LoVo (cell line): ENCODE results near the gene FGF19.

Experiments
- DNase-seq: peaks from one replicate; pipeline ENCODE4 v3.0.0-alpha.2; 2016; ENCODE audit warnings: low spot score

Gene FGF19

GRCh38 chr11:69695995-69696394, 7.8 kb downstream of the FGF19 start:
- peak; percentile 16 for DNase-seq

DNA sequence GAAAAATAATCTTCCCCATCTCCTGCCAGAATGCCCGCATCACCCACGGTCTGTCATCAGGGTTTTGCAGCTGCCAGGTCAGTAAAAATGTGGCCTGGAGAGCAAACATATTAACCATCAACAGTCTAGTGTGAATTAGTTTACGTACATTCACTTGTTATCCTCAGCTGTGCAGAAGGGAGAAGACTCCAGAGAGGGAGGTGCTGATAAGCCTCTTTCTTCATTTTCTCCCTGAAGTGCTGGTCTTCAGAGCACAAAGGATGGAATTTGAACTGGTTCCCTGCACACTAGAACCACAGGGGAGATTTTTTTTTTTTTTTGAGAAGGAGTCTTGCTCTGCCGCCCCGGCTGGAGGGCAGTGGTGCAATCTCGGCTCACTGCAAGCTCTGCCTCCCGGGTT, 8.2 kb downstream of the FGF19 start:
- DNase-seq, result no peak

- no peak for DNase-seq
These were observed 9.0 kb downstream of the FGF19 start for GRCh38 chr11:69694781-69695180.

GRCh38 chr11:69692422-69692821, 11.4 kb downstream of the FGF19 start:
- DNase-seq, result no peak

DNA sequence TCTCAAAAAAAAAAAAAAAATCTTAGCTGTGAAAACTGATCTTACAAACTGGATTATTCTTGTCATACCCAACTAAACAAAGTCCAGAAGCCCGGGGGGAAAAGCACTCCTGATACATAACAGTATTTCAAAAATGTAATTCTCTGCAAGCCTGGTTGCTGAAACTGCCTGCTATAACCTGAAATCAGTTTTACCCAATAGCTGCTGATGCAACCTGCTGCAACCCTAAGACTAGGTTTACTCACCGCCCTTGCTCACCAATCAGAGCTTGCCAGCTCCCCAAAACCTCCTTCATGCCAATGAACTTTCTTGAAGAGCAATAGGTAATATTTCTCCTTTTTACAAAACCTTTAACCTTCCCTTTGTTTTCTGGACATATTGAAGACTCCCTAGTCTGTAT, 12.4 kb downstream of the FGF19 start:
- peak; percentile 68 for DNase-seq

DNA sequence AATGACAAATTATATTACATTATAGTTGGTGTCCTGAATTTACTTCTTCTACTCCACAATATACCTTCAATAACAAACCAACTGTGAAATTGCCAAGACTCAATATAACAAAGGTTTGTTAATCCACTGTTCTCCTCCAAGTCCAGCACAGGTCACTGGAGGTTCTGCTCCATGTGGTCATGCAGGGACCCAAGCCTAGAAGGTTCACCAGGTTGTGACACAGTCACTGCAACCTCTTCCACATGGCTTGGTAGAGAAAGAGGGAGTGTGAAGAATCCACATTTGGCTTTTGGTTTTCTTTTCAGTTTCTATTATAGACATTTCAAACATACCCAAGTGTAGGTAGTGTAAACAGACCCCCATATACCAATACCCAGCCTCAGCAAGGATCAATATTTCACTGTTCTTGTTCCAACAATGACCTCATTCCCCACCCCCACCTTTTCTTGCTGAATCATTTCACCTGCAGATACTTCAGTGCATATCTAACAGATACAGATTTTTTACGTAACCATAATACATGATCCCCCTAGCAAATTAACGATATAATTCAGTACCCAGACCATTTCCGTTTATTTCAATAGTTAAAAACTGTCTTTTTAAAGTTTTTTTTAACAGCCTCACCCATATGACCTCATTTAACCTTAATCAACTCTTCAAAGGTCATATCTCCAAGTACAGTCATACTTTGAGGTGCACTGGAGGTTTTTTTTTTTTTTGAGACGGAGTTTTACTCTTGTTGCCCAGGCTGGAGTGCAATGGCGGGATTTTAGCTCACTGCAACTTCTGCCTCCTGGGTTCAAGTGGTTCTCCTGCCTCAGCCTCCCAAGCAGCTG, 14.1 kb downstream of the FGF19 start:
- DNase-seq, result no peak

GRCh38 chr11:69687969-69688771, 15.7 kb downstream of the FGF19 start:
- DNase-seq, result peak; percentile 53

DNA sequence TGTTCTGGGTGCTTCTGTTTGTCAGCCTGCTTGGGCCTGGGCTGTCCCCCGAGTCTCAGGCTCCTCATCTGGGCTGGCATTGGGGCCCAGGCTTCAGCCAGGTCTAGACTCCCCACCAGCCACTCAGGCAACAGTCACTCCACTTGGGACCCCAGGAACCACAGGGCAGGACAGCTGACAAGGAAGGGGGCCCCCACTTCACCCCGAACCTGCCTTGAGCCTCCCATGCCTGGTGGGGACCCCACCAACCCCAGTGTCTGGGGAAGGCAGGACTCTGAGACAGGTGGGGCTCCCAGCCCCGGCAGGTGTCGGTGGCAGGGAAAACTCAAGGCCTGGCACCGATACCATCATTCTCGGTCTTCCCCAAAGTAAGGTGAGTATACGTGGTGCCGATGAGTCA, 17.0 kb downstream of the FGF19 start:
- DNase-seq, result no peak

DNA sequence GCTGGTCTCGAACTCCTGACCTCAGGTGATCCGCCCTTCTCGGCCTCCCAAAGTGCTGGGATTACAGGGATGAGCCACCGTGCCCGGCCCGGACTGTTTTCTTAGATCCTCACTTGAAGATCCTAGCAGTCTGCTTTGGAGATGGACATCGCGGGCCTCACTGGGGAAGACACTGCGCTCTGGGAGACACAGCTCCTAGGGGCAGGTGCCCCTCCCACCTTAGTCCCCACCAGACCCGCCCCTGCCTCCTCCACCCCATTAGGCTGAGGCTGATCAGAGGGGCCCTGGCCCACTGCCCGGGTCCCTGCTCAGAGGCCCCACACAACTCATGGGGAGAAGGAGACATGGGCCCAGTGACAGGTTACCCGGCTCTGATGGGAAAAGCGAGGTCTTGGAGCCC, 17.4 kb downstream of the FGF19 start:
- DNase-seq, result no peak

- no peak for DNase-seq
These were observed 18.5 kb downstream of the FGF19 start for GRCh38 chr11:69685348-69685747.

DNA sequence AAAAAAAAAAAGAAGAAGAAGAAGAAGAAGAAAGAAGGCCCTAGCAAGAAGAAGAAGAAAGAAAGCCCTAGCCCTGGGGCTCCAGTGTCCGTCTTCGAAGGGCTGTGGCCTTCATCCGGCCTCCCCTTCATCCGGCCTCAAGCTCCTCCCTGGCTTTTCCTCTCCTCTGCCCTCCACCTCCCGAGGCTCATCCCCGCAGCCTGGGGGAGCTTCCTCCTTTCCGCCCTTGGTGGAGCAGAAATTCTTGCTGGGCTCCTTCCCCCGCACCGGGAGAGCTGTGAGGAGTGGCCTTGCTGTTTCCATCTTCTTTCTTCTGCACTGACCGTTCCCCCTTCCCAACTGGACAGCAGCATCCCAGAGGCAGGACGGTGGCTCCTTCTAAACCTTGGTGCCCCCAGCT, 19.2 kb downstream of the FGF19 start:
- DNase-seq, result no peak

DNA sequence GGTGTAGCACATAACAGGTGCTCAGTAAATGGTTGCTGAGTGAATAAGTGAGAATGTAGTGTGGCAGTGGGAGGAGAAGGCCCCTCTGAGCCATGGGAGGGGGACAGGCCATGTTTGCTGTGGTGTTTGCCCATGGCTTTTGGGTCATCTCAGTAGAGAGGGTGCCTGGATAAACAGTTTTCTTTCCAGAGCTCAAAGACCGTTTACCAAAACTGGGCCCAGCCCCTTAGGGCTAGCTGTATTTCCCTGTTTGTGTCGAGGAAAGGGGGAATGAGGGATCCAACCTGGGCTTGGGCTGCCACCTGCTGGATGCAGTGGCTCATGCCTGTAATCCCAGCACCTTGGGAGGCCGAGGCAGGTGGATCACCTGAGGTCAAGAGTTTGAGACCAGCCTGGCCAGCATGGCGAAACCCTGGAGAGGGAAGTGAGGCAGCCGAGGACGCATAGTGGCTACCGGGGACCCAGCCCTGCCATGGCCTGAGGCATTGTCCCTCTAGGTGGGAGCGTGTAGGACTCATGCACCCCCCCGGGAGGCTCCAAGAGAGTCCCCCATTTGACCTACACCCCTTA, 20.0 kb downstream of the FGF19 start:
- peak; percentile 39 for DNase-seq

GRCh38 chr11:69682681-69683326, 21.0 kb downstream of the FGF19 start:
- no peak for DNase-seq

DNA sequence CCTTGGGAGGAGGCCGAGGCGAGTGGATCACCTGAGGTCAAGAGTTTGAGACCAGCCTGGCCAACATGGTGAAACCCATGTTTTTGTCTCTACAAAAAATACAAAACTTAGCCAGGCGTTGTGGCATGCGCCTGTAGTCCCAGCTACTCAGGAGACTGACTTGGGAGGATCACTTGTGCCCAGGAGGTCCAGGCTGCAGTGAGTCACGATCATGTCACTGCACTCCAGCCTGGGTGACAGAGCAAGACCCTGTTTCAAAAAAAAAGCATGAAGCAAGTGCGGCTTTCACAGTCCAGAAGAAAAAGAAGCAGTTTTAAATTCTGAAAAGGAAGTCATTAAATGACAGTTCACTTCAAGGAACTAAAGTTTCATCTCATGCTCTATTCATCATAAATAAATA, 21.6 kb downstream of the FGF19 start:
- no peak for DNase-seq

DNA sequence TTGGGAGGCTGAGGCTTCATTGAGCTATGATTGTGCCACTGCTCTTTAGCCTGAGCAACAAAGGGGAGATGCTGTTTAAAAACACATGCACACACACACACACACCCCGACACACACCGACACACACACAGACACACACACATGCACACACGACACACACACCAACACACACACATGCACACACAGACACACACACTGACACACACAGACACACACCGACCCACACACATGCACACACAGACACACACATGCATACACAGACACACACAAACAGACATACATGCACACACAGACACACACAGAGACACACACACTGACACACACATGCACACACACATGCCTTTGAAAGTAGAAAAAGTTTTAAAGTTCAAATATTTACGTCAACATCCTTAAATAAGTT, 23.1 kb downstream of the FGF19 start:
- no peak for DNase-seq

- DNase-seq, result no peak
These were observed 26.1 kb downstream of the FGF19 start for GRCh38 chr11:69677749-69678148.

- DNase-seq, result peak; percentile 98
These were observed 28.7 kb downstream of the FGF19 start, which contains the start of gene LTO1 for GRCh38 chr11:69674886-69675714. Gene LTO1 (minus strand): TSS chr11:69675353. CDS start chr11:69675239, 114 bp downstream.

DNA sequence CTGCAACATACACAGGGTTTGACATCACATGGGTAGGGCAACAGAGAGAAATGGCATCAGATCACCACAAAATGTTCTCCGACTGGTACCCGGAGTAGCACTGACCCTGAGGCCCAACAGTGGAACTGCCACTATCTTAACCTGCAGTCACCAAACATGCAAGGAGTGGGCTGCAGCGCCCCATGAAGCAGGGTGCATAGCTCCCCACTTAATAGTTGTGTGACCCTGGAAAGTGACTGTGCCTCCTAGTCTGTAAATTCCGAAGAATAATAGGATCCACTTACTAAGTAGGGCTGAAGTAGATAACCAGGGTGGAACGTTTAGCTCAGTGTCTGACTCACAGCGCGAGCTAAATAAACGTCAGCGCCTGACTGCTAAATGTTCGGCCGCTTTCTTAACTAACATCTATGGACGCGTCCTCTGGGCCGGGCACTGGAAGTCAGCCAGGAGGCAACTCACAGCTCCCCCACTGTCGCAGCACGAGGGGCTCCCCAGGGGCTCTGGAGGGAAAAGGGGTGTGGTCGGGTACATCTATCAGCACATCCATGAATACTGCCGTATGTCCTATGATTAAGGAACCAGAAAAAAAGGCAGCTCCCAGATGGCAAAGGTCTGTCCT, 29.4 kb downstream of the FGF19 start:
- peak; percentile 52 for DNase-seq

GRCh38 chr11:69671734-69672465, 31.9 kb downstream of the FGF19 start:
- DNase-seq, result no peak

DNA sequence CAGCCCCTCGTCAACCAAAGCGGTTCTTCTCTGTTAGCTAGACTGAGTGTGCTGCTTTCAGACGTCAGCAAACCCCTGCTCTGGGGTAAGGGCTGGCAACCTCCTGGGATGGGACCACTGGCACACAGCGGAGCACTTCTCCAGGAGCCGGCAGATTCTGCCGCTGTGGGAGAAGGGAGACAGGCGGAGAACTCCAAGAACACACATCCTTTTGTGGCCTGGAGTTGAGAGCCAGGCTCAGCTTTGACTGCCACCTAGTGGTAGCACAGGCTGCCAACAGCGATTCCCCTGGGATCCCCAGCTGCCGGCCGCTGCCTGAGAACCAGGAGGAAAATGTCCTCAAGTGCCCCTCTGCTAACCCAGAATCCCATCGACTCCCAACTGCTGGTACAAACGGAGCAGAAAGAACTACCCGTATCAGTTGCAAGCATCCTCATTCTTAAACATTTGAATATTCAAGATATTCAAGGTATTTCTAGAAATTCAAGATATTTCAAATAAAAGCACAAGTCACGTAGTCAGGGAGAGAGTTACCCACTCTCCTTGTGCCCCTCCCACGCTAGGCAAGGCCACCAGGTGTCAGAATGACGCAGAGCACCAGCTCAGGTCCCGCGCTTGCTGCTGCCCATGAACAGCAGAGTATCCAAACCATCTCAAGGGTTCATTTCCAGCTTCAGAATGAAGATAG, 33.5 kb downstream of the FGF19 start:
- DNase-seq, result peak; percentile 79
